HepG2 (cell line): ENCODE measurements around the gene TRAF4. TPM values are rescaled to one million over a fixed set of nuclear protein-coding genes. Genes with fewer than 3 reads are reported as not detected.

Source experiments
- AGO2 ChIP-seq: fragments of 200-400 bp; formaldehyde crosslinking; optimal IDR thresholded peaks from 2 replicates; pipeline ENCODE3; 2017; ENCODE audit warnings: mild to moderate bottlenecking, low read depth, low read length, moderate library complexity
- ATF4 ChIP-seq, 2 experiments: fragments of 450-650 bp in 1 of 2; sonication (generic) in 1 of 2; formaldehyde crosslinking; IDR thresholded peaks; 2 replicates each; pipeline versions ENCODE4 v1.5.0 to v1.8.0; 2020 to 2022; ENCODE audit warnings: mild to moderate bottlenecking in 1 of 2, missing genetic modification reagents in 1 of 2
- BCL3 ChIP-seq: sonication (generic); formaldehyde crosslinking; IDR thresholded peaks from 2 replicates; pipeline ENCODE4 v1.5.1; 2020; ENCODE audit warnings: mild to moderate bottlenecking, missing genetic modification reagents, moderate library complexity
- DMAP1 ChIP-seq: IDR thresholded peaks from 2 replicates; pipeline ENCODE4 v1.6.1; 2016
- DZIP1 ChIP-seq: sonication (generic); formaldehyde crosslinking; IDR thresholded peaks from 2 replicates; pipeline ENCODE4 v1.5.0; 2020; ENCODE audit warnings: mild to moderate bottlenecking, missing genetic modification reagents
- ETS1 ChIP-seq: sonication (generic); formaldehyde crosslinking; IDR thresholded peaks from 2 replicates; pipeline ENCODE4 v1.4.0; 2020; ENCODE audit warnings: missing genetic modification reagents
- HDAC6 ChIP-seq: fragments of 200-600 bp; sonication (generic); IDR thresholded peaks from 2 replicates; pipeline ENCODE4 v1.7.0; 2017; ENCODE audit warnings: mild to moderate bottlenecking, antibody characterized with exemption, low read length, low read depth
- KDM5A ChIP-seq: fragments of 200-600 bp; sonication (generic); IDR thresholded peaks from 2 replicates; pipeline ENCODE4 v1.7.0; 2018; ENCODE audit warnings: antibody characterized with exemption, mild to moderate bottlenecking, low read length, borderline replicate concordance
- MXD1 ChIP-seq: sonication (generic); formaldehyde crosslinking; IDR thresholded peaks from 2 replicates; pipeline ENCODE4 v1.4.0; 2020; ENCODE audit warnings: mild to moderate bottlenecking, missing genetic modification reagents
- NFE2L1 ChIP-seq: sonication (generic); formaldehyde crosslinking; IDR thresholded peaks from 2 replicates; pipeline ENCODE4 v1.4.0; 2020; ENCODE audit warnings: missing genetic modification reagents, mild to moderate bottlenecking, borderline replicate concordance
- NFKBIZ ChIP-seq: IDR thresholded peaks from 2 replicates; pipeline ENCODE4 v1.6.1; 2018; ENCODE audit warnings: missing genetic modification reagents, missing compliant biosample characterization
- SAP130 ChIP-seq: IDR thresholded peaks from 2 replicates; pipeline ENCODE4 v1.6.1; 2016; ENCODE audit warnings: low read depth
- THAP9 ChIP-seq: sonication (generic); formaldehyde crosslinking; IDR thresholded peaks from 2 replicates; pipeline ENCODE4; 2020; ENCODE audit warnings: missing genetic modification reagents, mild to moderate bottlenecking, borderline replicate concordance
- ZNF234 ChIP-seq: sonication (generic); formaldehyde crosslinking; conservative IDR thresholded peaks from 2 replicates; pipeline ENCODE4 v1.5.1; 2020; ENCODE audit warnings: mild to moderate bottlenecking, missing genetic modification reagents
- ZNF33B ChIP-seq: sonication (generic); formaldehyde crosslinking; IDR thresholded peaks from 2 replicates; pipeline ENCODE4 v1.5.1; 2020; ENCODE audit warnings: mild to moderate bottlenecking, missing genetic modification reagents
- ZNF362 ChIP-seq: sonication (generic); formaldehyde crosslinking; IDR thresholded peaks from 2 replicates; pipeline ENCODE4 v1.4.0; 2020; ENCODE audit warnings: missing genetic modification reagents, mild to moderate bottlenecking, borderline replicate concordance
- ZNF589 ChIP-seq: sonication (generic); formaldehyde crosslinking; conservative IDR thresholded peaks from 2 replicates; pipeline ENCODE4 v1.8.0; 2022; ENCODE audit warnings: mild to moderate bottlenecking, moderate library complexity, missing genetic modification reagents
- polyA plus RNA-seq, 8 experiments: library from polyadenylated mRNA; depleted of rRNA in 3 of 8; stranded (reverse) in 7 of 8; unstranded in 1 of 8; fragments of >200 nt; fragmentation: Illumina TruSeq in 4 of 8; extraction: Trizol in 4 of 8; gene quantifications; 2 replicates each; pipeline versions ENCODE4 v1.2.1 to v1.2.3, GENCODE V29; 2011 to 2016; ENCODE audit warnings: low read depth in 4 of 8, missing spikeins in 1 of 8, mixed read lengths in 1 of 8; ENCODE audit not compliant: insufficient read depth in 1 of 8
- total RNA-seq, 5 experiments: library from RNA; depleted of rRNA; stranded (reverse); fragments of >200 nt; fragmentation: Illumina TruSeq; extraction: Trizol; gene quantifications; 2 replicates each; pipeline ENCODE4 v1.2.3, GENCODE V29; 2016; ENCODE audit warnings: low read depth in 1 of 5

The TRAF4 gene
- total and polyA plus RNA-seq, 2 of the 13 experiments (the other 11 are each of a cell fraction or from before 2014, with no cell fraction given) = 86.0 to 89.9 TPM

GRCh38 chr17:28720247-28720996, 23.4 kb upstream of the TRAF4 start (continued):
- TF ChIP-seq MXD1 (CRISPR knock-in tag) = no peak
- no peak; the same call in 1 of the 2 replicates for TF ChIP-seq NFKBIZ (CRISPR knock-in tag)
- TF ChIP-seq ATF4 (CRISPR knock-in tag; IDR thresholded peaks at IDR 0.05) = no peak
- TF ChIP-seq ZNF234 (CRISPR knock-in tag) = no peak
- peak; percentile 6 for TF ChIP-seq DMAP1 (CRISPR knock-in tag)
- no peak; the same call in 1 of the 2 replicates for TF ChIP-seq DZIP1 (CRISPR knock-in tag)
- no peak for TF ChIP-seq ZNF362 (CRISPR knock-in tag)
- no peak for TF ChIP-seq BCL3 (CRISPR knock-in tag)
- 0 out of 2 replicates have a peak, but pooled peaks have one; percentile 17 for TF ChIP-seq KDM5A
- no peak for TF ChIP-seq ZNF589 (CRISPR knock-in tag)
- TF ChIP-seq ETS1 (CRISPR knock-in tag) = no peak
- TF ChIP-seq NFE2L1 (CRISPR knock-in tag) = no peak
- peak; percentile 67 for TF ChIP-seq AGO2
- no peak for TF ChIP-seq HDAC6
- no peak for TF ChIP-seq ZNF33B (CRISPR knock-in tag)
- peak; percentile 14; the same call in 1 of the 2 replicates for TF ChIP-seq SAP130 (CRISPR knock-in tag)
- TF ChIP-seq THAP9 (CRISPR knock-in tag) = peak; percentile 29; the same call in 1 of the 2 replicates
